Progenitor cell of endocrine pancreas (in vitro differentiated cells): ENCODE measurements around the gene PAPOLB. TPM values are rescaled to one million over a fixed set of nuclear protein-coding genes. Genes with fewer than 3 reads are reported as not detected.

Experiments
- DNase-seq: peaks from one replicate; pipeline ENCODE4 v3.0.0; 2021; ENCODE audit warnings: low spot score; ENCODE audit not compliant: unreplicated experiment
- H3K27ac Mint-ChIP-seq: 2 replicates; pipeline ENCODE4 v1.8.0; 2021; ENCODE audit warnings: mild to moderate bottlenecking, moderate library complexity, mixed read lengths
- H3K27me3 Mint-ChIP-seq: 2 replicates; pipeline ENCODE4 v1.8.0; 2021; ENCODE audit warnings: mixed read lengths
- H3K36me3 Mint-ChIP-seq: 2 replicates; pipeline ENCODE4 v1.8.0; 2022; ENCODE audit warnings: mixed read lengths; ENCODE audit not compliant: insufficient read depth
- H3K4me1 Mint-ChIP-seq: 2 replicates; pipeline ENCODE4 v1.8.0; 2021; ENCODE audit warnings: low read depth, mixed read lengths
- H3K4me3 Mint-ChIP-seq: 2 replicates; pipeline ENCODE4 v1.8.0; 2021; ENCODE audit warnings: low read depth, mild to moderate bottlenecking, moderate library complexity, mixed read lengths
- H3K9me3 Mint-ChIP-seq: 2 replicates; pipeline ENCODE4 v1.8.0; 2021; ENCODE audit warnings: low read depth, mixed read lengths
- total RNA-seq: library from RNA; stranded (reverse); gene quantifications from 2 replicates; pipeline ENCODE4 v1.2.1, GENCODE V29; 2021
- TF ChIP-seq, protein P1 (sequence below): fragments of 200-600 bp; sonication (generic); IDR thresholded peaks from one replicate; pipeline ENCODE4 v1.5.0; 2021; ENCODE audit warnings: antibody characterized with exemption, mild to moderate bottlenecking; ENCODE audit not compliant: unreplicated experiment

The PAPOLB gene
- total RNA-seq, 1 donor from 2014 or later = 0.10 TPM

DNA sequence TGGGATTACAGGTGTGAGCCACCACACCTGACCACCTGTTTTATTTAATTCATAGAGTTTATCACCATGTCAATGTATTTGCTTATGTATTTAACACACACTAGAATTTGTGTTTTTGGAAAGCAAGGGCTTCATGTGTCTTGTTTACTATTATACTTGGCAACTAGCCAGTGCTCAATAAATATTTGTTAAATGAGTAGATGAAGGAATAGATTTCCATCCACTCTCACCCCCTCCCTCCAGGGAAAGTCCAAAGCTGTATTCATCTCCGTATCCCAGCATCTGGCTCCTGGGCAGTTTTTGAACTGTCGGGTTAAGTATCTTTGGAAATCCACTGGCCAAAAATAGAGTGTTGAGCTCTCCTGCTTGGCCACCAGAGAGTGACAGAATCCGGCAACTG is 26.3 kb upstream of the PAPOLB start:
- Mint-ChIP-seq H3K27me3 (peaks cover 3% of the 10 kb centered on the region), H3K4me1 (peaks cover 3% of the 10 kb centered on the region), H3K27ac (no peak overlapping the region), H3K9me3 (no peaks in the 10 kb centered on the region), H3K36me3 (no peaks in the 10 kb centered on the region), H3K4me3 (no peak overlapping the region)
- DNase-seq = no peak
- TF ChIP-seq, protein P1, sequence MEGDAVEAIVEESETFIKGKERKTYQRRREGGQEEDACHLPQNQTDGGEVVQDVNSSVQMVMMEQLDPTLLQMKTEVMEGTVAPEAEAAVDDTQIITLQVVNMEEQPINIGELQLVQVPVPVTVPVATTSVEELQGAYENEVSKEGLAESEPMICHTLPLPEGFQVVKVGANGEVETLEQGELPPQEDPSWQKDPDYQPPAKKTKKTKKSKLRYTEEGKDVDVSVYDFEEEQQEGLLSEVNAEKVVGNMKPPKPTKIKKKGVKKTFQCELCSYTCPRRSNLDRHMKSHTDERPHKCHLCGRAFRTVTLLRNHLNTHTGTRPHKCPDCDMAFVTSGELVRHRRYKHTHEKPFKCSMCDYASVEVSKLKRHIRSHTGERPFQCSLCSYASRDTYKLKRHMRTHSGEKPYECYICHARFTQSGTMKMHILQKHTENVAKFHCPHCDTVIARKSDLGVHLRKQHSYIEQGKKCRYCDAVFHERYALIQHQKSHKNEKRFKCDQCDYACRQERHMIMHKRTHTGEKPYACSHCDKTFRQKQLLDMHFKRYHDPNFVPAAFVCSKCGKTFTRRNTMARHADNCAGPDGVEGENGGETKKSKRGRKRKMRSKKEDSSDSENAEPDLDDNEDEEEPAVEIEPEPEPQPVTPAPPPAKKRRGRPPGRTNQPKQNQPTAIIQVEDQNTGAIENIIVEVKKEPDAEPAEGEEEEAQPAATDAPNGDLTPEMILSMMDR = no peak

DNA sequence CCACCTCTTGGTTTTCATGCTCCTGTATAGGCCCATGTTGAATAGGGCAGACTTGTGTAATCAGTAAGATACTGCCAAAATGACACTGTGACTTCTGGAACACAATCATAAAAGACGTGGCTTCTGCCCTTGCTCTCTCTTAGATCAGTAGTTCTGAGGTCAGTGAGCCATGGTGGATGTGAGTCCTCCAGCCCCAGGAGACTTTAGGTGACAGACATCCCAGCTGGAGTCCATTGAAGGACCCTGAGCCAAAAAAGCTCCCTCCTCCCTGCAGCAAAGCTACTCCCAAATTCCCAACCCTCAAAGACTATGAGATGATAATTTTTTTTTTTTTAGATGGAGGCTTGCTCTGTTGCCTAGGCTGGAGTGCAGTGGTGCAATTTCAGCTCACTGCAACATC is 24.8 kb upstream of the PAPOLB start:
- Mint-ChIP-seq H3K36me3 (no peaks in the 10 kb centered on the region), H3K4me1 (peaks cover 13% of the 10 kb centered on the region), H3K9me3 (no peaks in the 10 kb centered on the region), H3K27ac (no peak overlapping the region), H3K27me3 (peaks cover 14% of the 10 kb centered on the region), H3K4me3 (no peak overlapping the region)
- DNase-seq = no peak
- TF ChIP-seq, protein P1 = no peak

DNA sequence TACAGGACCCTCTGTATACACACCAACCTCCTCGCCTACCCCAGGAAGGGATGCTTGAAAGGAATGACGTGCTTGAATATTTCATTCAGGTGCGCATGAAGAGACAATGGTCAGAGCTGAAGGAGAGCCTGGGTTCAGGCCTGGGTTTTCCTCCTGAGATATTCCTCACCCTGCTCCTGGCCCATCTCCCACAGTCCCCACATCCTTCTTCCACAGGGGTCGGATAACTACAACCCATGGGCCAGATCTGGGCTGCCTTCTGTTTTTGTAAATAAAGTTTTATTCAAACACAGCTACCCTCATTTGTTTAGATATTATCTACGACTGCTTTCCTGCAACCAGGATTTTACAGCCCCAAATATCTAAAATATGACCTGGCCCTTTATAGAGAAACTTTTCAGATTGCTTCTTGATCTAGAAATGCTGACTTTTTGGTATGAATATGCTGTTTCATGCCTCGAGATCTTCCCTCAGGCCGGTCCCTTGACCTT is 23.5 kb upstream of the PAPOLB start:
- Mint-ChIP-seq H3K27ac (no peak overlapping the region), H3K9me3 (no peaks in the 10 kb centered on the region), H3K36me3 (no peaks in the 10 kb centered on the region), H3K27me3 (peaks cover 14% of the 10 kb centered on the region), H3K4me3 (no peak overlapping the region), H3K4me1 (peaks cover 13% of the 10 kb centered on the region)
- TF ChIP-seq, protein P1 = no peak
- no peak for DNase-seq

DNA sequence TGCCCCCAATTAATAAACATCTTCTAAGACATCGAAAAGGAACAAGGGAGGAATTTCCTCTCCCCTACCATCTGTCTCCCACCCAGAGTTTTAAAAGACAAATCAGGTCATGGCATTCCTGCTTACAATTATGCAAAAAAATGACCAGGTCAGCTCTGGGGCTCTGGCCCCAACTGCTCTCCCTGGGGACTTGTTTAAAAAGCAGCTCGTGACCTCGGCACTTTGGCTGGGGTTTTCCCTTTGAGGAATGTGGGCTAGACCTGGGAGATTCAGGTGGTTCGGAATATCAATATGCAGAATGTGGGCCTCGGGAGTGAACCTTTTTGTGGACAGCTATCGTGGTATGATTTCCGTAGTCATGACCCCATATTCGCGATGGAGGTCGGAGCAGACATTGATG is 22.3 kb upstream of the PAPOLB start:
- H3K4me1 Mint-ChIP-seq = peaks cover 13% of the 10 kb centered on the region
- no peaks in the 10 kb centered on the region for H3K9me3 Mint-ChIP-seq
- peak overlapping the region; percentile 31 for H3K27ac Mint-ChIP-seq
- peak overlapping the region; percentile 35 for H3K4me3 Mint-ChIP-seq
- TF ChIP-seq, protein P1 = no peak
- H3K36me3 Mint-ChIP-seq = no peaks in the 10 kb centered on the region
- peaks cover 17% of the 10 kb centered on the region for H3K27me3 Mint-ChIP-seq
- no peak for DNase-seq

DNA sequence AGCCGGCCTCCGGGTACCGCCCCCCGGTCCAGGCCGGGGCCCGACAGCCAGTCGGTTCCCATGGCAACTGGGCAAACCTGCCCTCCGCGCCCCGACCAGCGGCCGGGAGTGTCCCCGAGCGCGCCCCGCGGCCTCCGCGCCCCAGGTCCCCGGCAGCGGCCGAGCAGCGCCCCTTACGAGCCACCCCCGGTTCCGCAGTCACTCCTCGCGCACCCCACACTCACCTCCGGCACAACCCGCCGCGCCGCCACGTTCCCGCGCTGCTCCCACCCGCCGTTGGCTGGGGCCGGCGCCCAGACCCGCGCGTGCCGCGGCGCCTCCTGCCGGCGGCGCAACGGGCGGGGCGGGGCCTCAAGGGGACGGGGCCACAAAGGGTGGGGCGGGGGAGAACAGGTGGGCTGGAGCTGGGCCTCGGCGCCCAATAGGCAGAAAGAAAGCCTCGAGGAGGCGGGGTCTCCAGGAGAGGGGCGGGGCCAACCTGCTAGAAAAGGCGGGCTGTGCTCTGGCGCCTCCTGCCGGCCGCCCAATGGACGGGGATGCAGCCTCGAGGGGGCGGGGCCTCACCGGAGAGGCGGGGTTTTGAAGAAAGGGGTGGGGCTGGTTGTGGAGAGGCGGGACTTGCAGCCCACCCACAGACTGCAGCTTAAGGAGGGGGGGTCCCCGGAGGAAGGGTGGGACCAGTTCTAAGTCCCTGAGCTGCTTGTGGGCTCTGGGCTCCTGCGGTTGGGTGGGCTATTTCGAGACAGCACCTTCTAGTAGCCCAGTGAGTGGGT is 21.7 kb upstream of the PAPOLB start, which contains the start of gene RADIL:
RADIL (minus strand) TSS at position 345 of the 773 bp plus-strand sequence. CDS start 5,577 bp downstream, outside the sequence.
- no peaks in the 10 kb centered on the region for H3K9me3 Mint-ChIP-seq
- peaks cover 17% of the 10 kb centered on the region for H3K27me3 Mint-ChIP-seq
- H3K27ac Mint-ChIP-seq = peak within 1 kb of the TSS; percentile 91
- TF ChIP-seq, protein P1 = peak; percentile 89
- peak within 1 kb of the TSS; percentile 75 for H3K4me3 Mint-ChIP-seq
- DNase-seq = peak; percentile 84
- H3K4me1 Mint-ChIP-seq = peaks cover 13% of the 10 kb centered on the region
- H3K36me3 Mint-ChIP-seq = no peaks in the 10 kb centered on the region
